Mucosa of descending colon (tissue), 3 donors: ENCODE measurements around the gene TMEM203. TPM values are rescaled to one million over a fixed set of nuclear protein-coding genes. Genes with fewer than 3 reads are reported as not detected.

Source experiments
- ATAC-seq: fragments of 200-7000 bp; cut with Tn5 transposase; one replicate; pipeline ENCODE4 v1.9.1; 2020; ENCODE audit warnings: mild to moderate bottlenecking, moderate library complexity
- DNase-seq, 3 donors: peaks; one replicate each; pipeline ENCODE4 v3.0.0-alpha.2; 2020
- H3K36me3 ChIP-seq: fragments of 200-600 bp; one replicate; pipeline ENCODE4 v1.8.0; 2021; ENCODE audit warnings: low read depth, mild to moderate bottlenecking
- H3K4me1 ChIP-seq: fragments of 200-600 bp; one replicate; pipeline ENCODE4 v1.8.0; 2021; ENCODE audit warnings: low read depth, mild to moderate bottlenecking
- H3K4me3 ChIP-seq: fragments of 200-600 bp; one replicate; pipeline ENCODE4 v1.8.0; 2021; ENCODE audit warnings: mild to moderate bottlenecking
- H3K9me3 ChIP-seq: fragments of 200-600 bp; one replicate; pipeline ENCODE4 v1.8.0; 2021; ENCODE audit warnings: mild to moderate bottlenecking
- CTCF ChIP-seq: fragments of 200-600 bp; IDR thresholded peaks from one replicate; pipeline ENCODE4 v1.8.0; 2022; ENCODE audit warnings: antibody characterized with exemption, mild to moderate bottlenecking
- intact Hi-C, 2 donors: fragments of 100-400 bp; cut with DNase I in 1 of 2; cut with micrococcal nuclease in 1 of 2; formaldehyde crosslinking; loops; one replicate each; pipeline versions ENCODE4 v1.11.0 to v1.11.1; 2022; cut with DNase I, micrococcal nuclease
- total RNA-seq, 3 donors: library from RNA; stranded (reverse); fragmentation: NEBNext Ultra II Directional in 2 of 3; extraction: Animal tissue kit (Norgen Biotek cat#: 25700) in 2 of 3; gene quantifications; one replicate each; pipeline versions ENCODE4 v1.2.1 to v1.2.4, GENCODE V29; 2021 to 2023
- donor health status: DM: no; HTN: no; CAD: no; lungs with moderate emphysema.
- donor health status: DM: no; HTN: no; CAD: no.
- donor health status: DM: no; HTN: yes; CAD: no.

Gene TMEM203
- total RNA-seq, 3 donors from 2014 or later: 30.6 to 40.4 (median 40.0) TPM

GRCh38 chr9:137181680-137182079 is 23.8 kb downstream of the TMEM203 start:
- no peak for DNase-seq
- peaks cover 3% of the 10 kb centered on the region for H3K36me3 ChIP-seq
- no peak for TF ChIP-seq CTCF
- H3K9me3 ChIP-seq: no peaks in the 10 kb centered on the region
- no peak for ATAC-seq
- peaks cover 8% of the 10 kb centered on the region for H3K4me1 ChIP-seq
- intact Hi-C loops: no loop called here
- H3K4me3 ChIP-seq: no peak overlapping the region

GRCh38 chr9:137180491-137180890 is 25.0 kb downstream of the TMEM203 start:
- H3K36me3 ChIP-seq: peaks cover 3% of the 10 kb centered on the region
- ATAC-seq (no peak), DNase-seq (no peak)
- intact Hi-C loops: no loop called here
- no peaks in the 10 kb centered on the region for H3K9me3 ChIP-seq
- peaks cover 7% of the 10 kb centered on the region for H3K4me1 ChIP-seq
- no peak overlapping the region for H3K4me3 ChIP-seq
- TF ChIP-seq CTCF: no peak

DNA sequence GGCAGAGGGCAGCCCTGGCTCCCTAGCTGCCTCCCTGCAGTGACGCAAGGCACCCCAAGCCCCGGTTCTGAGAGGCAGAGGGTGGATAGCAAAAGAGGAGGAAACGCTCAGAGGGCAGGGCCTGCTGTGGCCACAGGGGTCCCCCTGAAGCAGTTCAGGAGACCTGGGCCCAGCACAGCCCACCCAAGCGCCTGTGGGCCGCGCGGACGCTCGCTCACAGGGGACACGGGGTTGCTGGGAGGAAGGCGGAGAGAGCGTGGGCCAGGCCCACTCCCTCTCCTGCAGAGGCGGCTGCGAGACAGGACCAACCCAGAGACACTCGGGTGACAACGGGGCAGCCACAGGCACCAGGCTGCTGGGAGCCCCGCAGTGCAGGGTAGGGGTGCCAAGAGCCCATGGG is 25.7 kb downstream of the TMEM203 start:
- Histone ChIP-seq H3K4me1 (peaks cover 14% of the 10 kb centered on the region), H3K9me3 (no peaks in the 10 kb centered on the region), H3K4me3 (no peak overlapping the region), H3K36me3 (peaks cover 3% of the 10 kb centered on the region)
- intact Hi-C loops: no loop called here
- no peak for TF ChIP-seq CTCF
- ATAC-seq (no peak), DNase-seq (no peak)

DNA sequence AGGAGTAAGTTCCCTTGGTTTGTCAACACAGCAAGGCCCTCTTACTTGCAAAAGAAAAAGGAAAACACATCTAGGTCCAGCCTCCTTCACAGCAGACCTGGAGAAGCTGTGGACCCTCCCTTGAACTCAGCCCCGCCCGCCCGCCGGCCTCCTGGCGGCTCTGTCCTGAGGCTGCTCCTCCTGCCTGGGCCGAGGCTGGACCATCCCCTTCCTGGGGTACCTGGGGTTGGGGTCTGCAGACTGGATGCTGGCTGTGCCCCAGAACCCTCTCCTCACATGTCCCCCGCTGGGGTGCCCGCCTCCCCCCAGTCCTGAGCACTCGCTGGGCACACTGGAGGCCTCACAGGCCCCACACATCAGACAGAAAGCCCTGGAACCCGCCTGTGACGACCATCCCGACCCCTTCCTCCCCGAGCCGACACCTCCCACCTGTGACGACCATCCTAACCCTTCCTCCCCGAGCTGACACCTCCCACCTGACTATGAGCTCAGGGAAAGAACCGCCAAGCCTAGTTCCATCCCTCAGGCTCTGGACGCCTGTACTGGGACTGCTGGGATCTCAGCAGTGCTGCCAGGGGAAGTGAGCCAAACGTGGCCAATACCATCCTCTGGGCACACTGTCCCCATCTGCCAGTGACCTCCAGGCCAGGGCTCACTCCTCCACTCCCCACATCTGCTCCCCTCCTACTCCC is 26.4 kb downstream of the TMEM203 start:
- no peak for TF ChIP-seq CTCF
- no peak for DNase-seq
- H3K4me1 ChIP-seq: peaks cover 21% of the 10 kb centered on the region
- no peaks in the 10 kb centered on the region for H3K9me3 ChIP-seq
- peaks cover 3% of the 10 kb centered on the region for H3K36me3 ChIP-seq
- intact Hi-C loops: no loop called here
- H3K4me3 ChIP-seq: no peak overlapping the region
- no peak for ATAC-seq

DNA sequence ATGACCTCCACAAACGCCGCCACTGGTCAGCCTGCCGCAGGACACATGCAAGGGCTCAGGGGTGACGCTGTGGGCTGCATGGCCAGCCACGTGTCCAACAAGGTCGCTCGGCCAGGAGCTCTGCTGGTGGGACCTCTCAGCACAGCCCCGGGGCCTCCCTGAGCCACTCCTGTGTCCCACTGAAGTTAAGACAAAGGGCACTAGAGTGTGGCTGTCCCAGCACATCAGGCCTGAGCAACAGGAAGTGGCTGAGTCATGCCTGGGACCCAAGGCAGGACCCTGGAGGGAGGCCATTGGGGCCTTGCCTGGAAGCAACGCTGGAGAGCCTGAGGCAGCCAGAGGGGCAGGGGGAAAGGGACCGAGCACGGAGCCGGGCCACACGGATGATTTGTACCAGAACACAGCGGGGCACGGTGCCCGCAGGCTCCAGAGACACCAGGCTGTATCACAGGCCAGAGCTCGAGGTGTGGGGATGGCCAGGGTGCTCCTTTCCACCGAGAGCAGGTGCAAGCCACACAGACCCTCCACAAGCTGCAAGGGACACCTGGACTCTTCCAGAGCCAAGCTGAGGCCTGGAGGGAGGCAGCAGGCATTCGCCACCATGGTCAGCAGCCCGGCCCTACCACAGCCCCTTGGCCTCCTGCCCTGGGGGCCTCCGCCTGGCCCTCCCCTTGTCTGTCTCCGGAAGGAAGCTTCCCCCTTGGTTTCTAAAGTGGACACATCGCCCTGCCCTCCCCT is 27.1 kb downstream of the TMEM203 start:
- H3K4me3 ChIP-seq: no peak overlapping the region
- DNase-seq: no peak
- no peaks in the 10 kb centered on the region for H3K9me3 ChIP-seq
- TF ChIP-seq CTCF: no peak
- intact Hi-C loops: no loop called here
- peaks cover 3% of the 10 kb centered on the region for H3K36me3 ChIP-seq
- no peak for ATAC-seq
- H3K4me1 ChIP-seq: peaks cover 21% of the 10 kb centered on the region
